K562 (cell line): ENCODE measurements around the gene SF3B1.

Experiments
- CEBPB ChIP-seq: fragments of 450-650 bp; IDR thresholded peaks from 2 replicates; pipeline ENCODE4 v1.6.1; 2016; ENCODE audit warnings: missing genetic modification characterization, missing compliant biosample characterization
- TRIM28 ChIP-seq: fragments of 450-650 bp; IDR thresholded peaks from 2 replicates; pipeline ENCODE4 v1.6.1; 2017
- ZEB2 ChIP-seq: fragments of 450-650 bp; IDR thresholded peaks from 2 replicates; pipeline ENCODE4 v1.6.1; 2016
- ZNF24 ChIP-seq: fragments of 450-650 bp; IDR thresholded peaks from 2 replicates; pipeline ENCODE4 v1.6.1; 2016
- ZNF41 ChIP-seq: fragments of 250-450 bp; sonication (Bioruptor Pico); conservative IDR thresholded peaks from 2 replicates; pipeline ENCODE4 v1.4.0; 2020; ENCODE audit warnings: mild to moderate bottlenecking
- TF ChIP-seq, protein P1 (sequence below): sonication (generic); formaldehyde crosslinking; IDR thresholded peaks from 2 replicates; pipeline ENCODE4 v1.8.1; 2023; ENCODE audit warnings: mild to moderate bottlenecking, missing genetic modification reagents
- TF ChIP-seq, protein P2 (sequence below): IDR thresholded peaks from 2 replicates; pipeline ENCODE4 v1.6.1; 2011; ENCODE audit warnings: borderline replicate concordance, low read depth, mild to moderate bottlenecking, moderate library complexity, low read length; ENCODE audit not compliant: insufficient read depth, poor library complexity, severe bottlenecking
- TF ChIP-seq, protein P3 (sequence below), 2 experiments: fragments of 450-650 bp; formaldehyde crosslinking in 1 of 2; IDR thresholded peaks; 2 replicates each; pipeline versions ENCODE4 v1.4.0 to v1.6.1; 2014 to 2020; ENCODE audit warnings: mild to moderate bottlenecking in 2 of 2, borderline replicate concordance in 1 of 2, low read depth in 1 of 2

DNA sequence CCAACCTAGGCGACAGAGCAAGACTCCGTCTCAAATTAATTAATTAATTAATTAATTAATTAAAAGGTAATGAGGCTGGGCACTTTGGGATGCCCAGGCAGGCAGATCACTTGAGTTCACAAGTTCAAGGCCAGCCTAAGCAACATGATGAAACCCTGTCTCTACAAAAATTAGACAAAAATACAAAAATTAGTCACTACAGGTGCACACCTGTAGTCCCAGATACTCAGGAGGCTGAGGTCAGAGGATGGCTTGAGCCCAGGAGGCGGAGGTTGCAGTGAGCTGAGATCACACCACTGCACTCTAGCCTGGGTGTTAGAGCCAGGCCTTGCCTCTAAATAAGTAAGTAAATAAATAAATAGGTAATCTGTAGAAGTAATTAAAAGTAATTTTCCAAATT lies 6.8 kb downstream of the SF3B1 start:
- TF ChIP-seq ZNF24: no peak
- TF ChIP-seq, protein P1, sequence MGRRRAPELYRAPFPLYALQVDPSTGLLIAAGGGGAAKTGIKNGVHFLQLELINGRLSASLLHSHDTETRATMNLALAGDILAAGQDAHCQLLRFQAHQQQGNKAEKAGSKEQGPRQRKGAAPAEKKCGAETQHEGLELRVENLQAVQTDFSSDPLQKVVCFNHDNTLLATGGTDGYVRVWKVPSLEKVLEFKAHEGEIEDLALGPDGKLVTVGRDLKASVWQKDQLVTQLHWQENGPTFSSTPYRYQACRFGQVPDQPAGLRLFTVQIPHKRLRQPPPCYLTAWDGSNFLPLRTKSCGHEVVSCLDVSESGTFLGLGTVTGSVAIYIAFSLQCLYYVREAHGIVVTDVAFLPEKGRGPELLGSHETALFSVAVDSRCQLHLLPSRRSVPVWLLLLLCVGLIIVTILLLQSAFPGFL: no peak
- TF ChIP-seq CEBPB (tag): no peak
- TF ChIP-seq TRIM28: no peak
- no peak for TF ChIP-seq ZNF41 (CRISPR knock-in tag)
- TF ChIP-seq, protein P2, sequence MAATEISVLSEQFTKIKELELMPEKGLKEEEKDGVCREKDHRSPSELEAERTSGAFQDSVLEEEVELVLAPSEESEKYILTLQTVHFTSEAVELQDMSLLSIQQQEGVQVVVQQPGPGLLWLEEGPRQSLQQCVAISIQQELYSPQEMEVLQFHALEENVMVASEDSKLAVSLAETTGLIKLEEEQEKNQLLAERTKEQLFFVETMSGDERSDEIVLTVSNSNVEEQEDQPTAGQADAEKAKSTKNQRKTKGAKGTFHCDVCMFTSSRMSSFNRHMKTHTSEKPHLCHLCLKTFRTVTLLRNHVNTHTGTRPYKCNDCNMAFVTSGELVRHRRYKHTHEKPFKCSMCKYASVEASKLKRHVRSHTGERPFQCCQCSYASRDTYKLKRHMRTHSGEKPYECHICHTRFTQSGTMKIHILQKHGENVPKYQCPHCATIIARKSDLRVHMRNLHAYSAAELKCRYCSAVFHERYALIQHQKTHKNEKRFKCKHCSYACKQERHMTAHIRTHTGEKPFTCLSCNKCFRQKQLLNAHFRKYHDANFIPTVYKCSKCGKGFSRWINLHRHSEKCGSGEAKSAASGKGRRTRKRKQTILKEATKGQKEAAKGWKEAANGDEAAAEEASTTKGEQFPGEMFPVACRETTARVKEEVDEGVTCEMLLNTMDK: no peak
- TF ChIP-seq, protein P3, sequence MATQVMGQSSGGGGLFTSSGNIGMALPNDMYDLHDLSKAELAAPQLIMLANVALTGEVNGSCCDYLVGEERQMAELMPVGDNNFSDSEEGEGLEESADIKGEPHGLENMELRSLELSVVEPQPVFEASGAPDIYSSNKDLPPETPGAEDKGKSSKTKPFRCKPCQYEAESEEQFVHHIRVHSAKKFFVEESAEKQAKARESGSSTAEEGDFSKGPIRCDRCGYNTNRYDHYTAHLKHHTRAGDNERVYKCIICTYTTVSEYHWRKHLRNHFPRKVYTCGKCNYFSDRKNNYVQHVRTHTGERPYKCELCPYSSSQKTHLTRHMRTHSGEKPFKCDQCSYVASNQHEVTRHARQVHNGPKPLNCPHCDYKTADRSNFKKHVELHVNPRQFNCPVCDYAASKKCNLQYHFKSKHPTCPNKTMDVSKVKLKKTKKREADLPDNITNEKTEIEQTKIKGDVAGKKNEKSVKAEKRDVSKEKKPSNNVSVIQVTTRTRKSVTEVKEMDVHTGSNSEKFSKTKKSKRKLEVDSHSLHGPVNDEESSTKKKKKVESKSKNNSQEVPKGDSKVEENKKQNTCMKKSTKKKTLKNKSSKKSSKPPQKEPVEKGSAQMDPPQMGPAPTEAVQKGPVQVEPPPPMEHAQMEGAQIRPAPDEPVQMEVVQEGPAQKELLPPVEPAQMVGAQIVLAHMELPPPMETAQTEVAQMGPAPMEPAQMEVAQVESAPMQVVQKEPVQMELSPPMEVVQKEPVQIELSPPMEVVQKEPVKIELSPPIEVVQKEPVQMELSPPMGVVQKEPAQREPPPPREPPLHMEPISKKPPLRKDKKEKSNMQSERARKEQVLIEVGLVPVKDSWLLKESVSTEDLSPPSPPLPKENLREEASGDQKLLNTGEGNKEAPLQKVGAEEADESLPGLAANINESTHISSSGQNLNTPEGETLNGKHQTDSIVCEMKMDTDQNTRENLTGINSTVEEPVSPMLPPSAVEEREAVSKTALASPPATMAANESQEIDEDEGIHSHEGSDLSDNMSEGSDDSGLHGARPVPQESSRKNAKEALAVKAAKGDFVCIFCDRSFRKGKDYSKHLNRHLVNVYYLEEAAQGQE (IDR thresholded peaks at IDR 0.05; ENCODE audit: borderline replicate concordance): no peak
- TF ChIP-seq, protein P3 (CRISPR knock-in tag; IDR thresholded peaks at IDR 0.05; ENCODE audit: low read depth): no peak
- TF ChIP-seq ZEB2: no peak
